ENCODE data around the gene RRP1B. TPM values are rescaled to one million over a fixed set of nuclear protein-coding genes. Genes with fewer than 3 reads are reported as not detected.

Gene RRP1B
- total and polyA plus RNA-seq, 9 of the 15 experiments (the other 6 are each of a cell fraction or from before 2014, with no cell fraction given), result 6.8 to 66.6 (median 41.9) TPM

GRCh38 chr21:43684424-43684823, 25.1 kb downstream of the RRP1B start:
- BruUV-seq (replicated peaks), result no TSS peak
- FAIRE-seq (no peak), DNase-seq (ENCODE audit: extremely low read depth in 1 of 4, low spot score in 3 of 4) (no peak), ATAC-seq (no peak)
- intact Hi-C loops (cut with micrococcal nuclease) (no loop called here), in situ Hi-C loops (cut with MboI) (no loop called here)
- H3K9me3 ChIP-seq (replicated peaks; ENCODE audit: control insufficient read depth, insufficient read depth, low read depth, low read length), result no peaks in the 10 kb centered on the region
- H4K20me1 ChIP-seq (replicated peaks; ENCODE audit: control insufficient read depth, insufficient read depth, low read length), result no peaks in the 10 kb centered on the region
- H3K4me3 ChIP-seq, result no peak overlapping the region
- no peak overlapping the region for H2AFZ ChIP-seq (ENCODE audit: low read depth, low read length)
- H3K4me2 ChIP-seq (ENCODE audit: insufficient read depth, low read length), result no peak overlapping the region
- peaks cover 0 to 8% of the 10 kb centered on the region in 2 experiments; a peak in 1 of 5 replicates for H3K4me1 ChIP-seq (replicated peaks in 1 of 2; ENCODE audit: control insufficient read depth in 2 of 2, insufficient read depth in 2 of 2, low read length in 2 of 2)
- ChIA-PET CTCF (ENCODE audit: low intra/inter-chr PET ratio) (no interaction called here), POLR2A (interaction anchor here (0.6 to 1.5 kb wide), 2 partner anchors 12 to 66 kb away, joined by 5 to 6 read pairs; no protein-coding TSS in a partner anchor)
- no peaks in the 10 kb centered on the region for H3K79me2 ChIP-seq (ENCODE audit: control insufficient read depth, insufficient read depth, low read length)
- peaks cover 95% of the 10 kb centered on the region for H3K36me3 ChIP-seq (ENCODE audit: control insufficient read depth, insufficient read depth, low read length)
- no peak for TF ChIP-seq TAF7 (tag; IDR thresholded peaks at IDR 0.05)
- TF ChIP-seq ZNF143 (CRISPR knock-in tag; IDR thresholded peaks at IDR 0.05), result no peak
- TF ChIP-seq SRSF1 (IDR thresholded peaks at IDR 0.05; ENCODE audit: low read depth, low read length), result no peak
- TF ChIP-seq HMBOX1 (IDR thresholded peaks at IDR 0.05), result no peak
- no peak for TF ChIP-seq CTCFL (IDR thresholded peaks at IDR 0.05; ENCODE audit: borderline replicate concordance, insufficient read depth, low read depth, low read length, poor library complexity, severe bottlenecking)
- TF ChIP-seq DLX4 (CRISPR knock-in tag; IDR thresholded peaks at IDR 0.05), result no peak
- WGBS (ENCODE audit: insufficient coverage, low coverage, missing lambda C conversion rate), result 96% methylated on average over 3 of the region's 3 CpGs
- H3K9me1 ChIP-seq (ENCODE audit: control insufficient read depth, insufficient read depth, low read length), result peaks cover 3% of the 10 kb centered on the region
- no peak overlapping the region for H3K9ac ChIP-seq (ENCODE audit: insufficient read depth in 1 of 2, low read depth in 2 of 2, low read length in 2 of 2)
- H3K27ac ChIP-seq (ENCODE audit: extremely low read depth, low read depth, low read length), result no peak overlapping the region
- H3K27me3 ChIP-seq (ENCODE audit: control insufficient read depth in 2 of 2, insufficient read depth in 2 of 2, low read length in 2 of 2), result no peaks in the 10 kb centered on the region

Measured in K562 (cell line).